K562 (cell line): Measurements from ENCODE around the gene MRPS15. TPM values are rescaled to one million over a fixed set of nuclear protein-coding genes. Genes with fewer than 3 reads are reported as not detected.
A peak's percentile ranks its signal among the peaks of the same experiment; 100 is the strongest.

ENCODE experiments used
- CHD7 ChIP-seq: fragments of 200-600 bp; sonication (generic); IDR thresholded peaks from one replicate; pipeline ENCODE4 v1.6.1; 2012; ENCODE audit warnings: mild to moderate bottlenecking, low read depth, low read length, inconsistent platforms
- GTF2E2 ChIP-seq: fragments of 200-800 bp; sonication (Bioruptor generic); IDR thresholded peaks from 2 replicates; pipeline ENCODE4 v1.6.1; 2016; ENCODE audit warnings: missing genetic modification characterization, missing compliant biosample characterization
- HEY1 ChIP-seq: fragments of 250-450 bp; sonication (Bioruptor Pico); IDR thresholded peaks from 2 replicates; pipeline ENCODE4 v1.5.0; 2020; ENCODE audit warnings: mild to moderate bottlenecking, moderate library complexity, borderline replicate concordance
- HNRNPK ChIP-seq: fragments of 200-400 bp; formaldehyde crosslinking; IDR thresholded peaks from one replicate; pipeline ENCODE4 v1.6.1; 2018; ENCODE audit warnings: mild to moderate bottlenecking, low read depth, low read length; ENCODE audit not compliant: poor library complexity, severe bottlenecking
- MAFK ChIP-seq: IDR thresholded peaks from 2 replicates; pipeline ENCODE4 v1.6.1; 2011; ENCODE audit warnings: low read length, improper control_type of control experiment
- NEUROD1 ChIP-seq: fragments of 150-350 bp; IDR thresholded peaks from 2 replicates; pipeline ENCODE4 v1.6.1; 2014; ENCODE audit warnings: borderline replicate concordance, low read length, low read depth; ENCODE audit not compliant: partially characterized antibody
- NONO ChIP-seq, 2 experiments: fragments of 200-400 bp in 1 of 2; fragments of 450-650 bp in 1 of 2; formaldehyde crosslinking in 1 of 2; IDR thresholded peaks; 2 replicates each; pipeline ENCODE4 v1.6.1; 2017; ENCODE audit warnings: low read depth in 2 of 2, mild to moderate bottlenecking in 2 of 2, moderate library complexity in 2 of 2, low read length in 1 of 2
- OTX1 ChIP-seq: fragments of 450-650 bp; formaldehyde crosslinking; IDR thresholded peaks from 2 replicates; pipeline ENCODE4 v1.4.0; 2022; ENCODE audit warnings: mild to moderate bottlenecking
- PTBP1 ChIP-seq: fragments of 200-400 bp; formaldehyde crosslinking; IDR thresholded peaks from 2 replicates; pipeline ENCODE4 v1.6.1; 2017; ENCODE audit warnings: low read depth, low read length
- TBP ChIP-seq: optimal IDR thresholded peaks from 2 replicates; pipeline ENCODE3; 2011; ENCODE audit warnings: low read depth, low read length, improper control_type of control experiment
- polyA plus RNA-seq, 8 experiments: library from polyadenylated mRNA; depleted of rRNA in 4 of 8; stranded (reverse) in 5 of 8; unstranded in 3 of 8; fragments of >200 nt; fragmentation: Nextera tagmentation in 2 of 8; fragmentation: Illumina TruSeq in 1 of 8; extraction: Ambion mirVana in 2 of 8; extraction: Trizol in 1 of 8; gene quantifications; 2 replicates each; pipeline versions ENCODE4 v1.2.1 to v1.2.3, GENCODE V29; 2011 to 2014; ENCODE audit warnings: inconsistent platforms in 1 of 8, missing spikeins in 1 of 8
- total RNA-seq, 7 experiments: library from RNA; depleted of rRNA in 6 of 7; stranded (reverse); fragments of >200 nt in 6 of 7; fragmentation: Illumina TruSeq in 2 of 7; extraction: Trizol in 2 of 7; gene quantifications; 2 replicates each; pipeline versions ENCODE4 v1.2.1 to v1.2.3, GENCODE V29; 2011 to 2021; ENCODE audit warnings: low replicate concordance in 1 of 7
- TF ChIP-seq, protein P1 (sequence below): fragments of 200-400 bp; formaldehyde crosslinking; IDR thresholded peaks from 2 replicates; pipeline ENCODE4 v1.6.1; 2017; ENCODE audit warnings: mild to moderate bottlenecking, low read depth, low read length, moderate library complexity

Gene MRPS15
- total and polyA plus RNA-seq, 9 of the 15 experiments (the other 6 are each of a cell fraction or from before 2014, with no cell fraction given), result 62.9 to 286 (median 149) TPM

- peak; percentile 32 to 85; a peak in 2 of 4 replicates for TF ChIP-seq NONO (IDR thresholded peaks at IDR 0.05; ENCODE audit: low read depth in 2 of 2, low read length in 1 of 2)
- TF ChIP-seq, protein P1, sequence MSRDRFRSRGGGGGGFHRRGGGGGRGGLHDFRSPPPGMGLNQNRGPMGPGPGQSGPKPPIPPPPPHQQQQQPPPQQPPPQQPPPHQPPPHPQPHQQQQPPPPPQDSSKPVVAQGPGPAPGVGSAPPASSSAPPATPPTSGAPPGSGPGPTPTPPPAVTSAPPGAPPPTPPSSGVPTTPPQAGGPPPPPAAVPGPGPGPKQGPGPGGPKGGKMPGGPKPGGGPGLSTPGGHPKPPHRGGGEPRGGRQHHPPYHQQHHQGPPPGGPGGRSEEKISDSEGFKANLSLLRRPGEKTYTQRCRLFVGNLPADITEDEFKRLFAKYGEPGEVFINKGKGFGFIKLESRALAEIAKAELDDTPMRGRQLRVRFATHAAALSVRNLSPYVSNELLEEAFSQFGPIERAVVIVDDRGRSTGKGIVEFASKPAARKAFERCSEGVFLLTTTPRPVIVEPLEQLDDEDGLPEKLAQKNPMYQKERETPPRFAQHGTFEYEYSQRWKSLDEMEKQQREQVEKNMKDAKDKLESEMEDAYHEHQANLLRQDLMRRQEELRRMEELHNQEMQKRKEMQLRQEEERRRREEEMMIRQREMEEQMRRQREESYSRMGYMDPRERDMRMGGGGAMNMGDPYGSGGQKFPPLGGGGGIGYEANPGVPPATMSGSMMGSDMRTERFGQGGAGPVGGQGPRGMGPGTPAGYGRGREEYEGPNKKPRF, result no peak
- TF ChIP-seq GTF2E2 (tag), result no peak; the same call in 1 of the 2 replicates
- no peak for TF ChIP-seq CHD7
- TF ChIP-seq HNRNPK, result no peak
- TF ChIP-seq HEY1 (CRISPR knock-in tag), result no peak
- TF ChIP-seq MAFK, result peak; percentile 51; the same call in 1 of the 2 replicates
- peak; percentile 96 for TF ChIP-seq NEUROD1
- TF ChIP-seq TBP, result peak; percentile 95
- TF ChIP-seq OTX1 (CRISPR knock-in tag), result peak; percentile 96
- TF ChIP-seq PTBP1, result peak; percentile 78
These were observed at the start of gene MRPS15 (continued) for GRCh38 chr1:36463803-36464604.
